ENCODE data around the gene CCDC81.
"Not testable (repeated sequence)": the region's sequence is repeated elsewhere in the genome, so short reads cannot be mapped to it uniquely, and the experiment has no call there.

Gene CCDC81

DNA sequence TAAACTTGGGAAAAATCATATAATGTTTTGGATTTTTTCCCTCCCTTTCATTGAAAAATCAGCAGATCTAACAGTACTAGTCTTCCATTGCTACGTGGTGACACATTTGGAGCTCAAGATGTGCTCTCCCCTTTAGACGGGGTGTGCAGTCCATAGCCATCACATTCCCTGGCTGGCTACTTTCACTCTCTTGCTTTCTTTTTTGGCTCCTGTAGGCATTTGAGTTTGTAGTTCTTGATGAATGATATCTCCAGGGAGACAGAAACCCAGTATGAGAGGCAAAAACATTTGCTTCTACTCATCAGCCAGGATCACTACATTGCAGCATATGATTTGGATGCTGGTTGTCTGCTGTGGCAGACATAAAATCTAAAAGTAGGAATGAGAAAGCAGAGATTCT, 12.1 kb downstream of the CCDC81 start:
- in situ Hi-C loops (cut with MboI; ENCODE audit: low sequenced_read_pairs), result no loop called here

DNA sequence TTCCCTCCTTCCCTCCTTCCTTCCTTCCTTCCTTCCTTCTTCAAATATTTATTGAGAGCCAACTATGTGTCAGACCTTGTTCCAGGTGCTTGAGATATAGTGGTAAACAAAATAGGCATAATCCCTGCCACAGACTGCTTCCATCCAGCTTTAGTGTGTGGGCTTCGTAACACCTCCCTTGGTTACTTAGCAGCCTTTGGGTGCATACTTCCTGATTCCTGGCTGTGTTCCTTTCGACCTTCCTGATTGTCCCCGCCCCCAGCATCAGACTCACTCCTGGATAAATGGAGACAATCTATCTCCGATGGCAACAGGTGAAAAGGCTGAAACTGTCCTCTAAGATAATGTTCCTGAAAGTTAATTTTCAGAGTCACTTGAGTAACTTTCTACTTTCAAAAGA, 13.5 kb downstream of the CCDC81 start:
- in situ Hi-C loops (cut with MboI; ENCODE audit: low sequenced_read_pairs), result no loop called here

DNA sequence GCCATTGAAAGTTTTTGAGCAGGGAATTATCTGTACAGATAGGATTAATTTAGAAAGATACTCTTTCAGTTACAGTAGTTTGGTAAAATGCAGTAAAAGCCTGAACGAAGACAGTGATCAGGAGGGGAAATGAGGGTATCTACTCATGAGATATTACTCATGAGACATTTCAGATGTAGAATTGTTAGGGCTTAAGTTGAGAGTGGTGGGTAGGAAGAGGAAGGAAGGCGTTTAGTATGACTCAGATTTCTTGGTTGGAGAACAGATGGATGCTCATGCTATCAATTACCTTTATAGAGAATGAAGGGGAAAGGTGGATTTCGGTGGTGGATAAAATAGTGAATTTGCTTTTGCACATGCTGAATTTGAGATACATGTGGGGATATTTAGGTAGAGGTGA, 15.8 kb downstream of the CCDC81 start:
- in situ Hi-C loops (cut with MboI; ENCODE audit: low sequenced_read_pairs), result no loop called here

DNA sequence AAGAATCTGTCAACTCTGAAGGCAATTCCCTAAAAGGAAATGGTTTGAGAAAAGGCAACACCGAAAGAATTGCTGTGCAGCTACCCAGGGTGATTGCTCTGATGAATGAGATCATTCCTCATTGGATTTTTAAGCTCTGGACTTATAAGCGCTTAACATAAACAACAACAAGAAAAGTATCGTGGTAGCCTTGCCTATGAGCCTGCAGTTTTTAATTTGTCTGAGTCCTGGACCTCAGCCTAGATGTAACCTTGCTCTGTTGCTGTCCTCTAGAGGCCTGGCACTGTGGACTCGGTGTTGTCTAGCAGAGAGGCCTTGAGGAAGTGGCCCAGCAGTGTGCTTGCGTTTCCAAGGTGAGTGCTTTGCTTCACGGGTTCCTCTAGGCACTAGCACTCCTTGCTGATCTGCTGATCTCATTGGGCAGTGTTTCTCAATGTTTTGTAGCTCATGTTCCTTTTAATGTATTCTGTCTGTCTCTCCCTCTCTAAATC, 20.4 kb downstream of the CCDC81 start:
- in situ Hi-C loops (cut with MboI; ENCODE audit: low sequenced_read_pairs), result no loop called here

DNA sequence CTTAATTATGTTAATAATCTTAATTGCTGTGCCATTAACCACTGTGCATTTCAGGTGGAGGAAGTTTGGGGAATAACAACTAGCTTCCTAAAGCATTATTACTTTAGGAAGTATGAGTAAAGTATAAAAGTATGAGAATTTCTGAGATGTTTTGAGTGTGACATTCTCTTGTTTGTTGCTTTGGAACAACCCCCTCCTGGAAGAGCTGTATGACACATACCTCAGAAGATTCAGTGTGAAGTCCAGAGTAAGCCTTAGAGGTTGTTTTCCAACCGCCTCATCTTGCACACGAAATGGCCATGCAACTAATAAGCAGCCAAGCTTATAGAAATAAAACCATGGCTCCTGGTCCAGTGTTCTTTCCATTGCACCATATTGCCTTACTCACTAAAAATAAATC, 21.7 kb downstream of the CCDC81 start:
- in situ Hi-C loops (cut with MboI; ENCODE audit: low sequenced_read_pairs), result no loop called here

DNA sequence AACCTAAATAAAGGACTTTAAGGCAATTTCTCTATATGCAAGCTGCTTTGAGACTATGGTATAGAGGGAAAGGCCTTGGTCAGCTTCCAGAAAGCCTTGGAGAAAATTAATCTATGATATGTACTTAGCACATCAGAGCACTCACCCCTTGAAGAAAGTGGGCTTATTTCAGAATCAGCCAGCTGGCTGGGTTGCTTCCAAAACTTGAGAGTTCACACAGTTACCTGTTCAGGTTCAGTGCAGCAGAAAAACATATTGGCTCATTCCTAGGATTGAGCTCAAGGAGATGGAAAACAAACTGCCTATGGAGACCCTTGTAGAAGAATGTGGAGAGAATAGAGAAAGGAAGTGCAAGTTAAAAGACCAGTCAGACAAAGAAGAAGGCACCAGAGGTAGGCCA, 22.7 kb downstream of the CCDC81 start:
- in situ Hi-C loops (cut with MboI; ENCODE audit: low sequenced_read_pairs), result no loop called here

DNA sequence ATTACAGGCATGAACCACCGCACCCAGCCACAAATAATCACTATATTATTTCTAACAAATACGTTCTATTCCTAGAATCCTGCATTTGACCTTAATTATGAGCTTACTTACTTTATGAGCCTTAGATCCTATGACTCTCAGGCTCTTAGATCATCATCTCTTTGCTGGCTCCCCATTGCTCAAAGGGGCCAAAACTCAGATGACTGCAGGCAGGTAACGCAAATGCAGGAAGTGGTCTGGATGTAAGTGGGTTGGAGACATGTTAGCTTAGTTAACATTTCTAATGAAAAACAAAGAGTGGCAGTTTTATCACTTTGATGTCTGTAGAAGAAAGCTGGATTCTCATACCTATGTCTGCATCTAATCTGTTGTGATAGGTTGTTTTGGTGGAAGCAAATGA, 23.4 kb downstream of the CCDC81 start:
- in situ Hi-C loops (cut with MboI; ENCODE audit: low sequenced_read_pairs), result no loop called here

DNA sequence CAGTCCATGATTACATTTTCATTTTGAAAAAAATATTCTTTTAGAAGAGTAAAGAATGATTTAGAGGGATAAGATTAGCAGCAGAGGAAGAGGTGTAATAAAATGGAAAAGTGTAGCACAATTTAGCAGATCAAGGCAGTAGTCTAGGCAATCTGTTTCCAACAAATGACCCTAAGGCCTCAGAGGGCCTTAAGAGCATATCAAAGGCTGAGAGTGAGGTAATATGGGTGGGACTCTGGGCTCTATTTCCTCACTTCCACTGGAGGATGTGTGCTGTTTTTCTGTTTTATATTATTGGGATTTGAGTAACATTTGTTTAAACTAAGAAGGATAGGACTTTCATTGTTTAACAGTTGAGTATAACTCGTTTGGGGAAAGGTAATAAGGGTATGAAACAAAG, 28.8 kb downstream of the CCDC81 start:
- in situ Hi-C loops (cut with MboI; ENCODE audit: low sequenced_read_pairs), result no loop called here

DNA sequence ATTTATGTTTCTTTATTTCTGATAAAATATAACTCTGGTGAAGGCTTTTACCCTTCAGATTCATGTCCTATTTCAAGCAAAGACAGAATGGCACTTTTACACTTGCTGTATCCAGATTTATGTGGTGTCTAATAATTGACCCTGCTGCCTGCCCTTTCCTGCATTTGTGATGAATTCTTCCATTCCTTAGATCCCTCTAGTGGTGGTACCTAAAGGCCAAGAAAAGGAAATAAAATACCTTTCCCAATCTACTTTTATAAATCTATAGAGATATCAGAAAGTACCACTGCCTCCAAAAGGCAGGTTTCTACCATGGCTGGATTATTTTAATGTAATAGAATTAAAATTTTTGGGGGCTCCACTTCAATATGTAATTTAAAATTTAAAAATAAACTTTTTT, 34.2 kb downstream of the CCDC81 start:
- in situ Hi-C loops (cut with MboI; ENCODE audit: low sequenced_read_pairs), result no loop called here

DNA sequence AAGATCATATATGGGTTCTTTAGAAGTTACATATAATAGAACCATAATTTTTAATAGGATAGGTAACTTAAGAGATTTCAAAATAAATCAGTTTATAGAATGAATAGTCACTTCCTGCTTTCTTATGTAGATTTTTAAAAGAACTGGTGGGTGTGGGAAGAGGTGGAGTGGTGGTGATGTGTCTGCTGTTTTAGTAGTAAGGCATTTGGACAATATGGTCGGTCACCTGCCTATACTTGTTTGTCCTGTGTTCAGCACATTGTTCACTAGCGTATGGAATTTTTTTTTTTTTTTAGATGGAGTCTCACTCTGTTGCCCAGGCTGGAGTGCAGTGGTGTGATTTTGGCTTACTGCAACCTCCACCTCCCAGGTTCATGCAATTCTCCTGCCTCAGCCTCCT, 39.3 kb downstream of the CCDC81 start:
- in situ Hi-C loops (cut with MboI; ENCODE audit: low sequenced_read_pairs), result no loop called here

DNA sequence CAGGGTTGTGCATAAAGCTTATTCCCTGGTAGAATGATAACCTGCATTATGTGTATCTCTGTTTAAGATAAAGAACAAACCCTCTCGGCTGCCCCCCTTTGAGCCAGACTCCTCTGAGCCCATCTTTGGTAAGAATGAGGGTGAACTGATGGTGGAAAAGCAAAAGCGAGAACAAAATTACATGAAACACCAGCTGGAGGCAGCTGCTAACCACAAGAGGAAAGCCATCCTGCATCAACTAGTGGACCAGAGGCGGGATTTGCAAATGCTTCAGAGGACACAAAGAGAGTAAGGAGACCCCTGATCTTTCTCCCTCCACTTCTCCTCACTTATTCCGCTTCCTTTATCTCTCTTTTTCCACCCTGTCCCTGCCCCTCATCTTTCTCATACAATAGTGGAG, 40.3 kb downstream of the CCDC81 start:
- in situ Hi-C loops (cut with MboI; ENCODE audit: low sequenced_read_pairs), result no loop called here

DNA sequence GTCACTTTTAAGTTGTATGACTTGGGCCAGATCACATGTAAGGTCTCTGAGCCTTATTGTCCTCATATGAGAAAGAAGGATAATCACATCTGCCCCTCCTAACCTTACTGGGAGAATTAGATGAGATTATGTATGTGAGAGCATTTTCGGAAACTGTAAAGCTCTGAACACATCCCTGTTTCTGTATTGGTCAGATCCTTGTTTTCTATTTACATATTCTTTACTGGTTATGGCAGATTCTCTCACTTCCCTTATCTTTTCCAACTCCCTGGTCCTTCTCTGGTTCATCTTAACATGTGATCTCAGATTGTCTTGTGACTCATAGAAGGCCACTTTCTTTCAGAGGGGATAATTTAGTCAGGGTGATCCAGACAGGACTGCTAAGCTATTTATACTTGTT, 41.8 kb downstream of the CCDC81 start:
- in situ Hi-C loops (cut with MboI; ENCODE audit: low sequenced_read_pairs), result no loop called here

DNA sequence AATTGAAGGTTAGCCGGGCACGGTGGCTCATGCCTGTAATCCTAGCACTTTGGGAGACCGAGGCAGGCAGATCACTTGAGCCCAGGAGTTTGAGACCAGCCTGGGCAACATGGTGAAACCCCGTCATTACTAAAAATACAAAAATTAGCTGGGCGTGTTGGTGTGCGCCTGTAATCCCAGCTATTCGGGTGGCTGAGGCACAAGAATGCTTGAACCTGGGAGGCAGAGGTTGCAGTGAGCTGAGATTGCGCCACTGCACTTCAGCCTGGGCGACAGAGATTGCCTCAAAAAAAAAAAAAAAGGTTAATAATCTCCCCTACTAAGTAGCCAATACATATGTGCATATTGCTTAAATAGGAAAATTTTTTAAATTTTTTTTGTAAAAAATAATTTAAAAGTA, 42.3 kb downstream of the CCDC81 start:
- in situ Hi-C loops (cut with MboI; ENCODE audit: low sequenced_read_pairs), result not testable (repeated sequence)

DNA sequence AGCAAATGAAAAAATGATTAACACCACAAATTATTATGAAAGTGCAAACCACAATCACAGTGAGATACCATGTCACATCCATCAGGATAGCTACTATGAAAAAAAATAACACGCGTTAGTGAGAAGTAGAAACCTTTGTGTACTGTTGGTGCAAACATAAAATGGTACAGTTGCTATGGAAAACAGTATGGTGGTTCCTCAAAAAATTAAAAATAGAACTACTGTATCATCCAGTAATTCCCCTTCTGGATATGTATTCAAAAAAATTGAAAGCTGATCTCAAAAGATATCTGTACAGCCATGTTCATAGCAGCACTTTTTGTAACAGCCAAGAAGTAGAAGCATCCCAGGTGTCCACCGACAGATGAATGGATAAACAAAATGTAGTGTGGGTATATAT, 43.4 kb downstream of the CCDC81 start:
- in situ Hi-C loops (cut with MboI; ENCODE audit: low sequenced_read_pairs), result no loop called here

DNA sequence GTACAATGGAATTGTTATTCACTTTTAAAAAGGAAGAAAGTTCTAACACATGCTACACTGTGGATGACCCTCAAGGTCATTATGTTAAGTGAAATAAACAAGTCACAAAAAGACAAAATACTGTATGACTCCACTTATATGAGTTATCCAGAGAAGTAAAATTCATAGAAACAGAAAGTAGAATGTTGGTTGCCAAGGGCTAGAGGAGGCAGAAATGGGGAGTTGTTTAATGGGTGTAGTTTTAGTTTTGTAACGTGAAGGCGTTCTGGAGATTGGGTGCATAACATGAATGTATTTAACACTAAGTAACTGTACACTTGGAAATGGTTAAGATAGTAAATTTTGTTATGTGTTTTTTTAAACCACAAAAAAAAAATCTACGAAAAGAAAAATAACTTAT, 43.8 kb downstream of the CCDC81 start:
- in situ Hi-C loops (cut with MboI; ENCODE audit: low sequenced_read_pairs), result no loop called here

DNA sequence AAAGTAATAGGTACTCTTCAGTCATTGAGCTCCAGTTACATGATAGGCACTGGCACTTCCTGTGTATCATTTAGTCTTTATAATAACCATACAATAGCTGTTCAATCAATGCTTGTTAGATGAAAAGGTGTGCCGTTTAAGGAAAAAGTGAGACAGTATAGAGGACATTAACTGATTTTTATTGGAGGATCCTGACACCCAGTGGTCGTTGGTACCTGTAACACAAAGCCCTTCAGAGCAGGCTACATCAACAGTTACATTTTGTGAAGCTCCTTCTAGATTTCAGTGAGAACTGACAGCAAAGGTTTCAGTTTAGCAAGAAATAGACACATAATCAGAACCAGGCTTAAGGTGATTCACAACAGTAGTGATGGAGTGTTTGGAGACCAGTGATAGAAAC, 44.2 kb downstream of the CCDC81 start:
- in situ Hi-C loops (cut with MboI; ENCODE audit: low sequenced_read_pairs), result no loop called here

DNA sequence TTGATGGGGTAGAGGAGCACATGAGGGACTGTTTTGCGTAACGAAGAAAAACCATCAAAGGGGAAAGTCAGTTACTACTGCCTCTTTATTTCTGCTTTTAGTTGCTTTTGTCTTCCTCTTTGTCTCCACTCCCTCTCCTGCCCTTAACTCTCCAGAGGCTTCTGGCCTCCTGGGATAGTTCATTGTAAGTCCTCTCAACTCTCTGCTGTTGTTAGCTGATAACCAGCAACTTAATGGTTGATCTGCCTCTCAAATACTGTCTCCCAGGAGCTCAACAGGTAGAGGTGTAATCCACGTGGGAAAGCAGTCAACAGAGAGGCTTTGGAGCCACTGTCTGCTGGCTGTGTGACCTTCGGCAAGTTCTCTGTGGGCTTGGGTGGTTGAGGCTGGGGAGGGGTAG, 47.3 kb downstream of the CCDC81 start:
- in situ Hi-C loops (cut with MboI; ENCODE audit: low sequenced_read_pairs), result no loop called here

DNA sequence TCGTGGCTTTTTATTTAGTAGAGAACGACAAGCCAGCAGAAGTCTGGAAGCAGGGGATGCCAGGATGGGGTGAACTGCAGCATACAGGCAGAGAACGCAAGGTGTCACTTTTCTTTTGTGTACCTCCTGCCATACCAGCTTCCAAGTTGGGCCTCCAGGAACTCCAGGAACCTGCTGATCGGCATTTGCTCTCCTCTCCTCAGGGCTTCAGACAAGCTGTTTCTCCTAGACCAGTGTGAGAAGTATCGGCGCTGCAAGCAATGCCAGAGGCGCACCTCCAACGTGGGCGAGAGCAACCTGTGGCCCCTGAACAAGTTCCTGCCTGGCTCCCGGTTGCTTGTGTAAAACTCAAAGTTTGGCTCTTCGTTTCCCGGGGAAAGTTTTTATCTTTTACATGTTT, 47.7 kb downstream of the CCDC81 start:
- in situ Hi-C loops (cut with MboI; ENCODE audit: low sequenced_read_pairs), result no loop called here

DNA sequence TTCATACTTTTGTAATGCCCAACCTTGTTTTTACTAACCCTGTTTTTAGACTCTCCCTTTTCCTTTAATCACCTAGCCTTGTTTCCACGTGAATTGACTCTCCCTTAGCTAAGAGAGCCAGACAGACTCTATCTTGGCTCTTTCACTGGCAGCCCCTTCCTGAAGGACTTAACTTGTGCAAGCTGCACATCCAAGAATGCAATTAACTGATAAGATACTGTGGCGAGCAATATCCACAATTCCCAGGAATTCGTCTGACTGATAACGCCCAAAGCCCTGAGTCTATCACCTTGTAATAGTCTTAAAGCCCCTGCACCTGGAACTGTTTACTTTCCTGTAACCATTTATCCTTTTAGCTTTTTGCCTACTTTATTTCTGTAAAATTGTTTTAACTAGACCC, 48.8 kb downstream of the CCDC81 start:
- in situ Hi-C loops (cut with MboI; ENCODE audit: low sequenced_read_pairs), result not testable (repeated sequence)

DNA sequence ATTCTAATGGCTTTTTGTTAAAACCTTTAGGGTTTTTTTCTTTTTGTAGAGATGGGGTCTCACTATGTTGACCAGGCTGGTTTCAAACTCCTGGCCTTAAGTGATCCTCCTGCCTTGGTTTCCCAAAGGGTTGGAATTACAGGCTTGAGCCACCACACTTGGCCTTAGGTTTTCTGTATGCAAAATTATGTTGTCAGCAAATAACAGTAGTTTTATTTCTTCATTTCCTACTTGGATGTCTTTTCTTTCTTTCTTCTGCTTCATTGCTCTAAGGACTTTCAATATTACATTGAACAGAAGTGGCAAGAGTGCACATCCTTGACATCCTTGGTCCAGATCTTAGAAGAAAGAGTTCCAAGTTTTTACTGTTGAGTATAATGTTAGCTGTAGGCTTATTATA, 52.8 kb downstream of the CCDC81 start:
- in situ Hi-C loops (cut with MboI; ENCODE audit: low sequenced_read_pairs), result no loop called here

DNA sequence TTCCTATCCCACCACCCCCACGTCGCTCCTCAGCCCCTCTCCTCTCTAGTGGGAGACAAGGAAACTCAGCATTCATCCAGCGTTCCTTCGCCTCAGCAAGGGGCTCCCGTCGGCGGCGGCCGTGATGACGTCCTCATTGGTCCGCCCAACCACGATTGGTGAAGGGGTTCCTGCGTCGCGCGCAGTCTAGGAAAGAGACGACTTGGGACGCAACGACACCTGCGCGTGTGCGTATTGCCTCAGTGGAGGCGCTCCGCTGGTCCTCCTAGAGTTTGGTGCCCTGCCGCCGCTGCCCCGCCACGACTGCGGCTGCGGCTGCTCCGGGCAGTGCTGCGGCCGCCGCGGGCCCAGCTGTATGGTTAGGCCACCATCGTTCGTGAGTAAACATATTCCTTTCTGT, 56.6 kb downstream of the CCDC81 start:
- in situ Hi-C loops (cut with MboI; ENCODE audit: low sequenced_read_pairs), result no loop called here

DNA sequence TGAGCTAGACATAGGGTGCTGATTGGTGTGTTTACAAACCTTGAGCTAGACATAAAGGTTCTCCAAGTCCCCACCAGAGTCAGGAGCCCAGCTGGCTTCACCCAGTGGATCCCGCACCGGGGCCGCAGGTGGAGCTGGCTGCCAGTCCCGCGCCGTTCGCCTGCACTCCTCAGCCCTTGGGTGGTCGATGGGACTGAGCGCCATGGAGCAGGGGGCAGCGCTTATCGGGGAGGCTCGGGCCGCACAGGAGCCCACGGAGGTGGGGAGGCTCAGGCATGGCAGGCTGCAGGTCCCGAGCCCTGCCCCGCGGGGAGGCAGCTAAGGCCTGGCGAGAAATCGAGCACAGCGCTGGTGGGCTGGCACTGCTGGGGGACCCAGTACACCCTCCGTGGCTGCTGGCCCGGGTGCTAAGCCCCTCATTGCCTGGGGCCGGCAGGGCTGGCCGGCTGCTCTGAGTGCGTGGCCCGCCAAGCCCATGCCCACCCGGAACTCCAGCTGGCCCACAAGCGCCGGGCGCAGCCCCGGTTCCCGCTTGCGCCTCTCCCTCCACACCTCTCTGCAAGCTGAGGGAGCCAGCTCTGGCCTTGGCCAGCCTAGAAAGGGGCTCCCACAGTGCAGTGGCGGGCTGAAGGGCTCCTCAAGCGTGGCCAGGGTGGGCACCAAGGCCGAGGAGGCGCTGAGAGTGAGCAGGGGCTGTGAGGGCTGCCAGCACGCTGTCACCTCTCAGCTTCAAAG, 58.8 kb downstream of the CCDC81 start:
- in situ Hi-C loops (cut with MboI; ENCODE audit: low sequenced_read_pairs), result not testable (repeated sequence)

DNA sequence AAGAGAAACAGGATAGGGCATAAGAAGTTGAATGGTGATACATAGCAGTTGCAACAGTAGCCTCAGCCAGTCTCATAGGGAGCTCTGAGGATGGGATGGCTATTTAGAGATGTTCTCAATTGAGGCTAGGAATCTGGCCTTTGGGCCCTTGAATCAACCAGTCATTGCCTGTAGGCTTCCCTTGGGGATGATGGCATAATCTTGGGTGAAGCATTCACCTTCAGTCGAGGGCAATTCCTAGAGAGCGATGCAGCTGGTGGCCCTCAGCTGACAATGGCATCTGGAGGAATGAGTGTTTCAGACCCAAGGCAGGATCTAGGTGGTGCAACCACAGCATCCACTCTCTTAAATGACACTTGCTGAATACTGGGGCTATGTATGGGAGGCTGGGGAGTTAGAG, 61.0 kb downstream of the CCDC81 start:
- in situ Hi-C loops (cut with MboI; ENCODE audit: low sequenced_read_pairs), result no loop called here
